Mesodermal cell (in vitro differentiated cells): ENCODE data around the gene DACH1.
A peak's percentile ranks its signal among the peaks of the same experiment; 100 is the strongest.

Experiments
- H3K27ac ChIP-seq: 2 replicates; pipeline ENCODE4 v1.7.0; 2013; ENCODE audit warnings: mild to moderate bottlenecking, low read depth, low read length, moderate library complexity; ENCODE audit not compliant: severe bottlenecking
- H3K36me3 ChIP-seq: 2 replicates; pipeline ENCODE4 v1.7.1; 2013; ENCODE audit warnings: mild to moderate bottlenecking, low read length, moderate library complexity; ENCODE audit not compliant: control insufficient read depth, insufficient read depth
- H3K4me1 ChIP-seq: one replicate; pipeline ENCODE4 v1.7.1; 2013; ENCODE audit warnings: mild to moderate bottlenecking, low read length; ENCODE audit not compliant: insufficient read depth, control insufficient read depth, poor library complexity, severe bottlenecking
- H3K4me3 ChIP-seq: 2 replicates; pipeline ENCODE4 v1.7.0; 2013; ENCODE audit warnings: low read length, control low read depth, mild to moderate bottlenecking; ENCODE audit not compliant: insufficient read depth, poor library complexity, severe bottlenecking; ENCODE audit errors: extremely low read depth
- H3K9me3 ChIP-seq: 2 replicates; pipeline ENCODE4 v1.7.1; 2013; ENCODE audit warnings: mild to moderate bottlenecking, low read length, moderate library complexity; ENCODE audit not compliant: control insufficient read depth
- WGBS, 2 experiments: methylation state at CpG; one replicate each; pipeline ENCODE4 v1.1.5; 2013; ENCODE audit warnings: missing lambda C conversion rate in 2 of 2; ENCODE audit not compliant: insufficient coverage in 2 of 2; 5-methylcytosine and 5-hydroxymethylcytosine counted together

Gene DACH1

GRCh38 chr13:71865874-71866334, 1.1 kb downstream of the DACH1 start:
- H3K4me3 ChIP-seq, result peak overlapping the region; percentile 76
- H3K4me1 ChIP-seq, result no peaks in the 10 kb centered on the region
- H3K9me3 ChIP-seq, result no peaks in the 10 kb centered on the region
- no peaks in the 10 kb centered on the region for H3K36me3 ChIP-seq
- 0% methylated on average over 11 to 15 of the region's 21 CpGs for WGBS, 2 experiments
- no peak overlapping the region for H3K27ac ChIP-seq

DNA sequence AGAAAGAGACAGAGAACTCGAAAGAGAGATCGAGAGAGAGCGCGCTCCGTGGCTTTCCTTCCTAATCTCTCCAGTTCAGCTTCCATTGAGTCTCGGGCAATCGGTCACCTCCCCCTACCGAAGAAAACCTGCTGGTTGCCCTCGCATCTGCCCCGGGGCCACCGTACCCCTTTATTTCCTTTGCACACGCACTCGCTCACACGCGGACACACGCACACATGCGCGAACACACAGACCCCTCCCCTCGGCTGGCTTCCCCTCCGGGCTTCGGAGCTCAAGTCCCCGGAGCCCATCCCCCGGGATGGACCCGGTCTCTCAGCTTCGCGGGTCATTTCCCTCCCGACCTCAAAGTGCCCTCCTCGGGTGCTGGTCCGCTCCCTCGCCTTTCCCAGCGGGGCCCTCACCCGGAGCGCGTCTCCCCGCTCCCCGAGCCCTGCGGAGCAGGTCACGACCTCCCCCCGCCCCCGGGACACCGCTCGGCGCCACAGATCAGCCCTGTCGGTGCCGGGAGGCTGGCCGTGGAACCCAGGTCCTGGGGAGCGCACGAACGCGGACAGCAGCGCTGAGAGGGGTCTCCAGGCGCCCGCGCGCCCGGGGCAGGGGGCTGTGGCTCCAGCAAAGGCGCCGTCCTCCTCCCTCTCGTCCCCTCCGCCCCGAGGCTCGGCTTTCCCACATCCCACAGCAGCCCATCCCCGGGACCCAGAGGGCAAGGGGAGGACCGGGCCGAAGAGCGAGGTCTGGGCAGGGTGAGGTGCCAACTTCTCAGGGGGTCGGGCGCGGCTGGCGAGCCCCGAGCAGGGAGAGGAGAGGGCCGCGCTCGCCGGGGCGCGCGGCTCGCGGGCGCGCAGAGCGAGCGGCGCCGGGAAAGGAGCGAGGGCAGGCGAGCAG, 1.8 kb downstream of the DACH1 start:
- Histone ChIP-seq H3K9me3 (no peaks in the 10 kb centered on the region), H3K27ac (peak overlapping the region; percentile 31), H3K4me3 (peak overlapping the region; percentile 76), H3K36me3 (no peaks in the 10 kb centered on the region), H3K4me1 (no peaks in the 10 kb centered on the region)
- 0% methylated on average over 66 to 69 of the region's 88 CpGs for WGBS, 2 experiments

DNA sequence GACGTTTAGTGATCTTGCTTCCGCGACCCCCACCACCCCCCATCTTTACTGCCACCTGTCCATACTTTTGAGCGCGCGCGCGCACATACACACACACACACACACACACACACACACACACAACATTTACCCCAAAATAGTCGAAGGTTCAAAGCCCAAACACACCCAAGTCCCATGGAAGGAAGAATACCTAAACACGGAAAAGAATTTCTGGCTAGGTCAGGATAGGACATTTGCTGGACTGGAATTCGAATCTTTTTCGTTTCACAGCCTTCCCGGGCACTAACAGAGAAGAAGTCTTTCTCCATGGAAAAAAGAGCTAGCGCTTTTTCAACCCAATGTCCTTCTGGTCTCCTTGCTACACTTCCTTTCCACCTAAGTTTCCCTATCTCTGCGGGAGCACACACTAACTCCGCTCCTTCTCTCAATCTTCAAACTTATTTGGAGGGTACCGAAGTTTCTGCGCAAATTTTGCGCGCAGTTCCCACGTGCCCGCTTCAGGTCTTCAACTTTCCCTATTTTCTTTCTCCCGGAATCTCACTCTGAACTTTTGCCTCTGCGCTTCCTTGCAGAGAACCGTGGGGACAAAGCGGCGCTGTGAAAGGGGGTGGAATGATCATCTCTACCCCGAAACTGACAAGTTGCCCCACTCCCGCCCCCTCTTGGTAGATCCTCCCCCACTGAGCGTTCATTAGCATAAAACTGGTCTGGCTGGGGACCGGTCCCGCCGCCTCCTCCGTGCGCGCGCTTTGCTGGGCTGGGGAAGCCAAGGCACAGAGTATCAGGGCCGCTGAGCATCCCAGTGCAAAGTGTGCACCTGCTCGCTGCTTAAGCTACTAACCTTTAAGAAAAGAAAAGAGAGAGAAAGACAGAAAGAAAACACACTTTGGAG, 2.7 kb downstream of the DACH1 start:
- peak overlapping the region; percentile 76 for H3K4me3 ChIP-seq
- H3K4me1 ChIP-seq, result no peaks in the 10 kb centered on the region
- 1% methylated on average over 15 to 30 of the region's 39 CpGs for WGBS, 2 experiments
- H3K36me3 ChIP-seq, result no peaks in the 10 kb centered on the region
- H3K27ac ChIP-seq, result no peak overlapping the region
- no peaks in the 10 kb centered on the region for H3K9me3 ChIP-seq

DNA sequence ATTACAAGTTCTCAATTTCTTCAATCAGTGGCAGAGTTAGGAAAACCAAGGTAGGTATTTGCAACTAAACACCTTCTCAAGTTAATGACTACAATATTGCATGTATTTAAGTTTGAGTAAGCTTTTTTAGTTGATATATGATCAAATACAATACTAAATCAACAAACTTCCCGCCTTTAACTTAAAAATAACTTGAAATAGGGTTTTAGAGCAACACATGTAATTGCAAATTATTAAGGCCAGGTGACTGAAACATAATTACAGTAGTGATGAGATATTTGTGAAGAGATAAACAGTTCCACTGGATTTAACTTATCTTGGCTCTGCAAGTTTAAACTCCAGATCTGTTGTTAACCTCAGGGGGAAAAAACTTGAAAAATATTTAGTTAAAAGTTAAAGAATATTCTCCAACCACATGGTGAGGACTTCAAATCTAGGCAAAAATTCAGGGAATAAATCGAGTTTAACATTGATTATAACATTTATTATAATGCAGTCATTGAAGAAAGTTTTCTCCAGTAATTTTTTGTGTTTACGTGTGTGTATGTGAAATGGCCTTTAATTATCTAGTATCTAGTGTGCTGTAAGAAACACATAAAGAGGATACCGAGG, 3.6 kb downstream of the DACH1 start:
- H3K9me3 ChIP-seq, result no peaks in the 10 kb centered on the region
- no peaks in the 10 kb centered on the region for H3K4me1 ChIP-seq
- peak overlapping the region; percentile 76 for H3K4me3 ChIP-seq
- 88% methylated on average over 1 of the region's 4 CpGs; no CpG with 5 or more reads in 1 of the 2 experiments for WGBS, 2 experiments
- no peaks in the 10 kb centered on the region for H3K36me3 ChIP-seq
- H3K27ac ChIP-seq, result no peak overlapping the region

DNA sequence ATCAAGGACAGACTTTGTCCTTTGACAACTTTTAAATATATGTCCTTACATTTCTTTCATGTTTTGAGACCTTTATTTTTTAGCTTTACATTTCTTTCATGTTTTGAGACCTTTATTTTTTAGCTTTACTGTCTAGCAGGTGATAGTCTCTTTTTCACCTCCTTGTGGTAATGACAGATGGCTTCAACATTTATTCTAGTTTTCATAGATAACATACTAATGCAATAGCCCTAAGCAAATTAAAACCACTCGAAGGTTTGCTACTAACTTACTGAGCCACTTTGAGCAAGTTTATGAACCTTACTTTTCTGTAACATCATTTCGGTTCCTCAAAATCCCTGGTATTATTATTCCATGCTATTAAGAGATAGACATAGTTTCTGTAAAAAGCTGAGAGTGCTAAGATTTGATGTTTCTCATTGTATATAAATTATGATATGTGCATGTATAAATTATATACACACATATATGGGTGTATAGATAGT, 4.5 kb downstream of the DACH1 start:
- Histone ChIP-seq H3K27ac (no peak overlapping the region), H3K9me3 (no peaks in the 10 kb centered on the region), H3K36me3 (no peaks in the 10 kb centered on the region), H3K4me3 (no peak overlapping the region), H3K4me1 (no peaks in the 10 kb centered on the region)
- 100% methylated on average over 1 of the region's 2 CpGs; no CpG with 5 or more reads in 1 of the 2 experiments for WGBS, 2 experiments

DNA sequence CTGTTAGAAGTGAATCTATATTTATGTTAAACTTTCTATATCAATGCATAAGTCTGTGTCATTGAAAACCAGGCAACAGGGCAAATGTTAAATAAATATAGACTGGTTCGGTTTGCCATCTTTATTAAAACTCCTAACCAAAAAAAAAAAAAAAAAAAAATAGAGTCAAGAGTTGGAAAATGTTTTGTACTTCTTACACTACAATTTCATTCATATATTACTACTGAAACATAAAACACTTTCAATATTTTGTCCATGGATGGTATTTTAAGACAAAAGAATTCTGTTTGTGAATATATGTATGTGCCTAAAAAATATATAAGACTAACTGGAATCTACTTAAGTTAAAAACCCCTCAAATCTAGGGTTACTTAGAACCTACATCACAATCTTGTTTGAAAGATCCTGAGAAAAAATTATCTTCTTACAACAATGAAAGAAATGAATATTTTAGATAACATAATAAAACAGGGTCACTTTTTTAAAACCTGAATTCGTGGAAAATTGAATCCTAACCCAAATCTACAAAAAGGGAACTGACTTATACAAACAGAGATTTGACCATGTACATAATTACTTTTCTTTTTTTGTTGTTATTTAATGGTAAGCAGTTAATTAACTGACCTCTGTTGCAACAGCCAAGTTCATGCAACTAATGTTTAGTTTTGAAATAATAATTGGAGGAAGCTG, 5.1 kb downstream of the DACH1 start:
- Histone ChIP-seq H3K27ac (no peak overlapping the region), H3K36me3 (no peaks in the 10 kb centered on the region), H3K4me3 (no peak overlapping the region), H3K9me3 (no peaks in the 10 kb centered on the region), H3K4me1 (no peaks in the 10 kb centered on the region)
- WGBS, 2 experiments, result no CpG with 5 or more reads among the region's 2 CpGs

DNA sequence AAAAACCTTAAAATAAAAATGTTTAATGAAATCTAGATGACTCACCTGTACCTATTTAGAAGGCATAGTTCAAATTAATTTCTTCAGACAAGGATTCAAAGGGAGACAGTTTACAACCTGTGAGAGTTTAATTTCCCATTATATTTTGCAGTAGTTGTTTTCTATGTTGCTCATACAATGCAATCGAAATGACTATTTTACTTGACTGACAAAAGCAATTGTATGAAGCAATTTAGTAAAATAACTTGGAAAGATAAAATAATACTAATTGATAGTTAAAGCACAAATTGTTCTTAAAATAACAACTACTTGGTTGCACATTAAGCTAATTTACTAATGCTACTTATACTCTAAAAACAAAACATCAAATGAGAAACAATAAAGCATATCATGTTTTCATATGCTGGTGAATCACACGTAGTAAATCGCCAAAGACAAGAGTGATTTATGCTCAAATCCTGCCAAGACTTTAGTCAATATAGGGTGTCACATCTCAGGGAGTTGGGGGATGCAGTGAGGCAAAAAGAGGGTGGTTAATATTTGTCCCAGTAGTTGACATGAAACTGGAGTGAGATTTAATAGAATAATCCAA, 6.4 kb downstream of the DACH1 start:
- Histone ChIP-seq H3K9me3 (no peaks in the 10 kb centered on the region), H3K4me3 (no peak overlapping the region), H3K27ac (no peak overlapping the region), H3K36me3 (no peaks in the 10 kb centered on the region), H3K4me1 (no peaks in the 10 kb centered on the region)
- WGBS, 2 experiments, result 81 to 85% methylated on average over 2 of the region's 3 CpGs

GRCh38 chr13:71858647-71859046, 8.4 kb downstream of the DACH1 start:
- H3K4me3 ChIP-seq, result no peak overlapping the region
- 100% methylated on average over 1 of the region's 1 CpG; no CpG with 5 or more reads in 1 of the 2 experiments for WGBS, 2 experiments
- H3K9me3 ChIP-seq, result no peaks in the 10 kb centered on the region
- no peaks in the 10 kb centered on the region for H3K4me1 ChIP-seq
- no peak overlapping the region for H3K27ac ChIP-seq
- H3K36me3 ChIP-seq, result no peaks in the 10 kb centered on the region

DNA sequence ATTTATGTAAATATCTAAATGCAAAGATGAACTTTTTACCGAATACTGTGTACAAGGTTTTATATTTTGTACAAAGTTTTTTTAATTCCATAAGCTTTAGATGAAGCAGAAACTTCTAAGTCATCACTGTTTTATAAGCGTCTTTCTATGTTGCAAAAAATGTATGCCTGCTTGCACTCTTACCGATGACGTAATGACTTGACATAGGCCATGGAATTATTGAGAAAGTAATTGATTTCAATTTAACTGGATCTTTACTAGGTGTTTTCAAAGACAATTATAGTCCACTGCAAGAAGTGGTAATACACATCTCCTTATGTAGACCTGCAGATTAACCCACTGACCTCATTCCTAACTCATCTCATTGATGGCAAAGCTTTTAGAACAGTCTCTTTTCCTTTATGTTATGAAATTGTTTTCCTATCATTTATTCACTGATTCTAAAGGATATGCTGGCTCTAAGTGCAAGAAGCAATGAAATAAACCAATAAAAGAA, 10.4 kb downstream of the DACH1 start:
- H3K4me3 ChIP-seq, result no peak overlapping the region
- H3K27ac ChIP-seq, result no peak overlapping the region
- 100% methylated on average over 1 to 3 of the region's 4 CpGs for WGBS, 2 experiments
- H3K4me1 ChIP-seq, result no peaks in the 10 kb centered on the region
- no peaks in the 10 kb centered on the region for H3K9me3 ChIP-seq
- H3K36me3 ChIP-seq, result no peaks in the 10 kb centered on the region
